H1 (cell line): ENCODE measurements around the gene WDR3. TPM values are rescaled to one million over a fixed set of nuclear protein-coding genes. Genes with fewer than 3 reads are reported as not detected.

ENCODE experiments used
- CTCF ChIA-PET: fragments of 300-600 bp; sonication (Branson Sonifier 250); formaldehyde crosslinking; loops from one replicate; lab custom pipeline; 2021; ENCODE audit not compliant: partially characterized antibody; lab: Charles Lee
- POLR2A ChIA-PET: fragments of 300-600 bp; sonication (Branson Sonifier 250); formaldehyde crosslinking; loops from one replicate; lab custom pipeline; 2021; ENCODE audit warnings: inconsistent platforms; ENCODE audit not compliant: partially characterized antibody; lab: Charles Lee
- DNase-seq, 2 experiments: peaks; one replicate each; pipeline versions ENCODE4 v3.0.0 to v3.0.0-alpha.2; 2010 to 2022; ENCODE audit warnings: low spot score in 2 of 2, low read depth in 1 of 2, mixed read lengths in 1 of 2
- FAIRE-seq: peaks from 2 replicates; lab custom pipeline; 2011; peaks lifted over from hg19 to GRCh38; lab: Jason Lieb, UNC
- H2AFZ ChIP-seq: 2 replicates; pipeline ENCODE4 v1.8.1; 2012; ENCODE audit warnings: low read length, inconsistent platforms
- H2AK5ac ChIP-seq: 2 replicates; pipeline ENCODE4 v1.6.1; 2013; ENCODE audit warnings: low read depth, low read length
- H2BK120ac ChIP-seq: replicated peaks from 2 replicates; pipeline ENCODE3; 2013; ENCODE audit warnings: low read depth, low read length, inconsistent platforms
- H2BK12ac ChIP-seq: 2 replicates; pipeline ENCODE4 v1.6.1; 2013; ENCODE audit warnings: low read depth, low read length
- H2BK15ac ChIP-seq: 2 replicates; pipeline ENCODE4 v1.6.1; 2013; ENCODE audit warnings: low read length
- H2BK20ac ChIP-seq: 2 replicates; pipeline ENCODE4 v1.6.1; 2013; ENCODE audit warnings: low read length
- H2BK5ac ChIP-seq: 2 replicates; pipeline ENCODE4 v1.6.1; 2013; ENCODE audit warnings: low read depth, low read length
- H3K14ac ChIP-seq: 2 replicates; pipeline ENCODE4 v1.6.1; 2013; ENCODE audit warnings: inconsistent platforms; ENCODE audit not compliant: insufficient read length
- H3K18ac ChIP-seq: 2 replicates; pipeline ENCODE4 v1.6.1; 2013; ENCODE audit warnings: low read length; ENCODE audit errors: extremely low read depth
- H3K23ac ChIP-seq: 2 replicates; pipeline ENCODE4 v1.6.1; 2013; ENCODE audit warnings: inconsistent platforms; ENCODE audit not compliant: insufficient read length
- H3K23me2 ChIP-seq: 2 replicates; pipeline ENCODE4 v1.6.1; 2013; ENCODE audit warnings: low read depth, low read length
- H3K27ac ChIP-seq: 2 replicates; pipeline ENCODE4 v1.6.1; 2011; ENCODE audit warnings: low read depth, low read length, inconsistent platforms
- H3K27me3 ChIP-seq, 4 experiments: replicated peaks in 1 of 4; 1 replicate in 1 of 4; 2 replicates in 3 of 4; pipeline versions ENCODE4 v1.6.1 to v1.8.1; 2011 to 2013; ENCODE audit warnings: low read length in 3 of 4, mild to moderate bottlenecking in 3 of 4, inconsistent platforms in 2 of 4, mixed read lengths in 2 of 4, moderate library complexity in 1 of 4; ENCODE audit not compliant: control insufficient read depth in 3 of 4, insufficient read depth in 3 of 4; ENCODE audit errors: extremely low read depth in 1 of 4
- H3K36me3 ChIP-seq, 4 experiments: 2 replicates each; pipeline versions ENCODE4 v1.6.1 to v1.8.1; 2011 to 2013; ENCODE audit warnings: mild to moderate bottlenecking in 4 of 4, low read length in 3 of 4, moderate library complexity in 2 of 4, control low read depth in 1 of 4, inconsistent platforms in 1 of 4; ENCODE audit not compliant: insufficient read depth in 4 of 4, control insufficient read depth in 2 of 4
- H3K4ac ChIP-seq: replicated peaks from 2 replicates; pipeline ENCODE3; 2013; ENCODE audit warnings: low read length, low read depth, mixed read lengths, inconsistent platforms; ENCODE audit not compliant: insufficient read length
- H3K4me1 ChIP-seq, 4 experiments: replicated peaks in 1 of 4; 1 replicate in 1 of 4; 2 replicates in 3 of 4; pipeline versions ENCODE4 v1.6.1 to v1.8.1; 2011 to 2013; ENCODE audit warnings: low read length in 3 of 4, inconsistent platforms in 2 of 4, mixed read lengths in 1 of 4; ENCODE audit not compliant: insufficient read depth in 4 of 4, control insufficient read depth in 3 of 4
- H3K4me2 ChIP-seq, 2 experiments: 2 replicates each; pipeline versions ENCODE4 v1.6.1 to v1.8.1; 2011 to 2013; ENCODE audit warnings: low read depth in 2 of 2, low read length in 2 of 2, control low read depth in 1 of 2, inconsistent platforms in 1 of 2, mild to moderate bottlenecking in 1 of 2; ENCODE audit not compliant: insufficient read depth in 1 of 2
- H3K4me3 ChIP-seq, 4 experiments: fragments of 200-600, 300-600 bp in 1 of 4; sonication (generic), shearing (Covaris generic), sonication (Bioruptor Twin) in 1 of 4; 2 replicates each; pipeline versions ENCODE4 v1.5.1 to v1.8.1; 2011 to 2016; ENCODE audit warnings: low read length in 4 of 4, low read depth in 3 of 4, control low read depth in 2 of 4, inconsistent platforms in 2 of 4, mild to moderate bottlenecking in 2 of 4, mixed read lengths in 1 of 4, moderate library complexity in 1 of 4; ENCODE audit not compliant: insufficient read depth in 2 of 4; ENCODE audit errors: extremely low read depth in 1 of 4
- H3K56ac ChIP-seq: replicated peaks from 2 replicates; pipeline ENCODE3; 2013; ENCODE audit warnings: low read depth, mild to moderate bottlenecking, mixed read lengths, low read length, inconsistent platforms; ENCODE audit not compliant: insufficient read length
- H3K79me1 ChIP-seq: 2 replicates; pipeline ENCODE4 v1.6.1; 2013; ENCODE audit warnings: low read depth, low read length, control low read depth
- H3K79me2 ChIP-seq, 2 experiments: 2 replicates each; pipeline versions ENCODE4 v1.6.1 to v1.8.1; 2012 to 2013; ENCODE audit warnings: low read length in 2 of 2, mild to moderate bottlenecking in 2 of 2, inconsistent platforms in 1 of 2; ENCODE audit not compliant: insufficient read depth in 2 of 2, control insufficient read depth in 1 of 2
- H3K9ac ChIP-seq, 4 experiments: replicated peaks in 1 of 4; 1 replicate in 1 of 4; 2 replicates in 3 of 4; pipeline versions ENCODE4 v1.6.1 to v1.8.1; 2011 to 2013; ENCODE audit warnings: low read depth in 3 of 4, low read length in 3 of 4, control low read depth in 2 of 4, mild to moderate bottlenecking in 2 of 4, moderate library complexity in 2 of 4, inconsistent platforms in 1 of 4; ENCODE audit errors: extremely low read depth in 1 of 4
- H3K9me3 ChIP-seq, 2 experiments: 2 replicates each; pipeline versions ENCODE4 v1.6.1 to v1.8.1; 2012 to 2013; ENCODE audit warnings: mild to moderate bottlenecking in 2 of 2, moderate library complexity in 2 of 2, control low read depth in 1 of 2, inconsistent platforms in 1 of 2, low read depth in 1 of 2, low read length in 1 of 2, mixed read lengths in 1 of 2; ENCODE audit not compliant: insufficient read depth in 2 of 2
- H4K20me1 ChIP-seq, 2 experiments: replicated peaks in 1 of 2; 2 replicates each; pipeline versions ENCODE3 to v1.8.1; 2011 to 2013; ENCODE audit warnings: inconsistent platforms in 2 of 2, low read length in 2 of 2, mild to moderate bottlenecking in 1 of 2; ENCODE audit not compliant: insufficient read depth in 2 of 2, control insufficient read depth in 1 of 2
- H4K5ac ChIP-seq: 2 replicates; pipeline ENCODE4 v1.6.1; 2013; ENCODE audit warnings: low read length, low read depth, mixed read lengths, inconsistent platforms; ENCODE audit not compliant: insufficient read length
- H4K8ac ChIP-seq: 2 replicates; pipeline ENCODE4 v1.8.0; 2013; ENCODE audit warnings: mild to moderate bottlenecking, moderate library complexity, low read length, inconsistent platforms; ENCODE audit not compliant: insufficient read depth; ENCODE audit errors: extremely low read depth
- H4K91ac ChIP-seq: replicated peaks from 2 replicates; pipeline ENCODE3; 2013; ENCODE audit warnings: low read length, mixed read lengths, inconsistent platforms; ENCODE audit not compliant: insufficient read length
- HDAC2 ChIP-seq, 2 experiments: fragments of 300-600 bp in 1 of 2; sonication (generic) in 1 of 2; IDR thresholded peaks; 2 replicates each; pipeline ENCODE4 v1.6.1; 2011 to 2012; ENCODE audit warnings: low read depth in 2 of 2, low read length in 2 of 2, mild to moderate bottlenecking in 2 of 2, moderate library complexity in 2 of 2, borderline replicate concordance in 1 of 2, inconsistent platforms in 1 of 2
- JUND ChIP-seq: IDR thresholded peaks from 2 replicates; pipeline ENCODE4 v1.6.1; 2011; ENCODE audit warnings: mild to moderate bottlenecking, improper control_type of control experiment, low read length
- KDM1A ChIP-seq: fragments of 200-600, 300-600 bp; sonication (generic); IDR thresholded peaks from 2 replicates; pipeline ENCODE4 v1.7.1; 2016; ENCODE audit warnings: mild to moderate bottlenecking, low read length, borderline replicate concordance
- POU5F1 ChIP-seq: IDR thresholded peaks from 2 replicates; pipeline ENCODE4 v1.6.1; 2011; ENCODE audit warnings: low read depth, mild to moderate bottlenecking, low read length, moderate library complexity
- SIRT6 ChIP-seq: IDR thresholded peaks from one replicate; pipeline ENCODE4 v1.7.1; 2012; ENCODE audit warnings: low read length, inconsistent platforms
- SIX5 ChIP-seq: IDR thresholded peaks from 2 replicates; pipeline ENCODE4 v1.6.1; 2011; ENCODE audit warnings: mild to moderate bottlenecking, low read depth, low read length
- SP1 ChIP-seq: IDR thresholded peaks from 2 replicates; pipeline ENCODE4 v1.6.1; 2011; ENCODE audit warnings: low read depth, low read length
- SUZ12 ChIP-seq: fragments of 200-600 bp; sonication (generic); IDR thresholded peaks from 2 replicates; pipeline ENCODE4 v1.6.1; 2012; ENCODE audit warnings: mild to moderate bottlenecking, inconsistent platforms, low read length, moderate library complexity, mixed read lengths
- WGBS, 2 experiments: shearing (Covaris generic) in 1 of 2; methylation state at CpG; one replicate each; pipeline versions ENCODE4 v1.1.6 to v1.1.7; 2013 to 2015; ENCODE audit warnings: low lambda C conversion rate in 2 of 2, mixed read lengths in 2 of 2, inconsistent platforms in 1 of 2, low coverage in 1 of 2, missing lambda C conversion rate in 1 of 2; ENCODE audit not compliant: insufficient replicate concordance in 2 of 2, insufficient coverage in 1 of 2, insufficient read length in 1 of 2; ENCODE audit errors: extremely low coverage in 1 of 2, missing lambda C conversion rate in 1 of 2; 5-methylcytosine and 5-hydroxymethylcytosine counted together
- polyA plus RNA-seq, 7 experiments: library from polyadenylated mRNA; depleted of rRNA in 3 of 7; stranded (reverse) in 5 of 7; unstranded in 2 of 7; fragments of >200 nt in 5 of 7; fragments of 200-250 nt in 2 of 7; gene quantifications; 1 replicate in 5 of 7; 2 replicates in 1 of 7; 4 replicates in 1 of 7; pipeline versions ENCODE4 v1.2.1 to v1.2.3, GENCODE V29; 2011 to 2013; ENCODE audit warnings: missing spikeins in 2 of 7, mixed read lengths in 2 of 7
- total RNA-seq: library from RNA; stranded (reverse); fragmentation: NEBNext Ultra II Directional; extraction: Animal tissue kit (Norgen Biotek cat#: 25700); gene quantifications from 2 replicates; pipeline ENCODE4 v1.2.1, GENCODE V29; 2021
- TF ChIP-seq, protein P1 (sequence below): IDR thresholded peaks from 2 replicates; pipeline ENCODE4 v1.6.1; 2012; ENCODE audit warnings: low read length, inconsistent platforms
- TF ChIP-seq, protein P2 (sequence below): IDR thresholded peaks from 2 replicates; pipeline ENCODE4 v1.6.1; 2011; ENCODE audit warnings: low read length, improper control_type of control experiment

WDR3 gene
- total and polyA plus RNA-seq, 2 of the 8 experiments (the other 6 are each of a cell fraction or from before 2014, with no cell fraction given): 18.2 to 67.9 TPM

DNA sequence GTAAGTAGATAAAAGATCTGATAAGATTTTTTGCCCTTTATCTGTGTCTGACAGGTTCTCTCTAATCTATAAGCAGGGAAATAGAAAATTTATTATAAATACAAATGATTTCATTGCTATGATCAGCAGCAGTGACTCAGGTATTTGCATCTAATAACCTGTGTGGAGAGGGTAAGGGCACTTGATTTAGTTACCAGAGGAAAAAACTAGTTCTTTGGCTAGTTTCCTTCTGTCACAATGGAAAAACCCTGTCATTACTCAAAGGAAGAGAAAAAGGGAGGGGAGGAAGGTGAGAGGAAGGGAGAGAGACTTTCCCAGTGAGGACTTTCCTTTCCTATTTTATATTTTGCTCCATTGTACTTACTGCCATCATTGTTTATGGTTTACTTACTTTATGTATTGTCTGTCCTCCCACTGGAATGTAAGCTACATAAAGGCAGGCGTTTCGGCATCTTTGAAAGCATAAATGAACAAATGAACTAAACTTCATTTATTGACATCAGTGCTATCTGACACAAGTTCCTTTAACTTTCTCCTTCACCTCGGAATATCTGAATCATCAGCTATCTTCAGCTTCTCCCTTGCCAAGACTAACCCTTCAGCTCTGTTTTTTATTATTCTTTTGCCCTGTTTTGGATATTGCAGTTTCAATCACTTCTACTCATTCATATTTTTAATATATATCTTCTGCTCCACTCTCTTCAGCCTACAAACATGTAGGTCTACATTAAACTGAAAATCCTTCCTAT is 34.9 kb downstream of the WDR3 start:
- WGBS, 2 experiments: 91% methylated on average over 3 of the region's 3 CpGs; no CpG with 5 or more reads in 1 of the 2 experiments
- TF ChIP-seq SUZ12 (no peak), KDM1A (no peak), SIX5 (no peak), POU5F1 (no peak), HDAC2 (IDR thresholded peaks at IDR 0.05; ENCODE audit: borderline replicate concordance in 1 of 2, low read depth in 2 of 2, low read length in 2 of 2) (no peak), SIRT6 (no peak), JUND (no peak), SP1 (no peak)
- TF ChIP-seq, protein P1, sequence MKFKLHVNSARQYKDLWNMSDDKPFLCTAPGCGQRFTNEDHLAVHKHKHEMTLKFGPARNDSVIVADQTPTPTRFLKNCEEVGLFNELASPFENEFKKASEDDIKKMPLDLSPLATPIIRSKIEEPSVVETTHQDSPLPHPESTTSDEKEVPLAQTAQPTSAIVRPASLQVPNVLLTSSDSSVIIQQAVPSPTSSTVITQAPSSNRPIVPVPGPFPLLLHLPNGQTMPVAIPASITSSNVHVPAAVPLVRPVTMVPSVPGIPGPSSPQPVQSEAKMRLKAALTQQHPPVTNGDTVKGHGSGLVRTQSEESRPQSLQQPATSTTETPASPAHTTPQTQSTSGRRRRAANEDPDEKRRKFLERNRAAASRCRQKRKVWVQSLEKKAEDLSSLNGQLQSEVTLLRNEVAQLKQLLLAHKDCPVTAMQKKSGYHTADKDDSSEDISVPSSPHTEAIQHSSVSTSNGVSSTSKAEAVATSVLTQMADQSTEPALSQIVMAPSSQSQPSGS: no peak
- TF ChIP-seq, protein P2, sequence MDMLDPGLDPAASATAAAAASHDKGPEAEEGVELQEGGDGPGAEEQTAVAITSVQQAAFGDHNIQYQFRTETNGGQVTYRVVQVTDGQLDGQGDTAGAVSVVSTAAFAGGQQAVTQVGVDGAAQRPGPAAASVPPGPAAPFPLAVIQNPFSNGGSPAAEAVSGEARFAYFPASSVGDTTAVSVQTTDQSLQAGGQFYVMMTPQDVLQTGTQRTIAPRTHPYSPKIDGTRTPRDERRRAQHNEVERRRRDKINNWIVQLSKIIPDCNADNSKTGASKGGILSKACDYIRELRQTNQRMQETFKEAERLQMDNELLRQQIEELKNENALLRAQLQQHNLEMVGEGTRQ: no peak

More for the DNA sequence above, 34.9 kb downstream of the WDR3 start:
- Histone ChIP-seq H4K20me1 (no peaks in the 10 kb centered on the region), H3K14ac (no peak overlapping the region), H2BK12ac (no peak overlapping the region), H3K27ac (no peak overlapping the region), H2BK15ac (no peak overlapping the region), H3K56ac (no peak overlapping the region), H2AK5ac (no peak overlapping the region), H3K4me2 (no peak overlapping the region), H3K4me3 (no peak overlapping the region), H2AFZ (no peak overlapping the region), H3K9ac (no peak overlapping the region), H3K9me3 (no peaks in the 10 kb centered on the region), H4K5ac (no peak overlapping the region), H3K4me1 (peaks cover 0 to 5% (median 1%) of the 10 kb centered on the region in 4 experiments; a peak in 4 of 7 replicates), H3K27me3 (no peaks in the 10 kb centered on the region), H2BK5ac (no peak overlapping the region), H2BK20ac (no peak overlapping the region), H4K8ac (no peak overlapping the region), H3K79me2 (no peaks in the 10 kb centered on the region), H2BK120ac (no peak overlapping the region), H3K36me3 (peaks cover 4 to 22% (median 7%) of the 10 kb centered on the region in 4 experiments; a peak in 7 of 8 replicates), H3K23me2 (no peaks in the 10 kb centered on the region), H3K4ac (no peak overlapping the region), H3K79me1 (no peaks in the 10 kb centered on the region), H3K18ac (no peak overlapping the region), H3K23ac (no peak overlapping the region), H4K91ac (no peak overlapping the region)
- POLR2A ChIA-PET: no interaction called here
- DNase-seq (no peak), FAIRE-seq (no peak)
- CTCF ChIA-PET: no interaction called here
